CD14-positive monocyte (primary cell): Measurements from ENCODE around the gene ICE1. TPM values are rescaled to one million over a fixed set of nuclear protein-coding genes. Genes with fewer than 3 reads are reported as not detected.

Source experiments
- DNase-seq, 3 donors: peaks; one replicate each; pipeline ENCODE4 v3.0.0-alpha.2; 2011 to 2022
- H2AFZ ChIP-seq: 2 replicates; pipeline ENCODE4 v1.6.0; 2012; ENCODE audit warnings: mild to moderate bottlenecking, low read depth, low read length, inconsistent platforms; ENCODE audit not compliant: insufficient read depth, poor library complexity, severe bottlenecking
- H3K27ac ChIP-seq, 2 donors: 1 replicate in 1 of 2; 2 replicates in 1 of 2; pipeline ENCODE4 v1.5.1; 2012 to 2013; ENCODE audit warnings: low read length in 2 of 2, control low read depth in 1 of 2, inconsistent platforms in 1 of 2, low read depth in 1 of 2, mild to moderate bottlenecking in 1 of 2
- H3K27me3 ChIP-seq, 2 donors: one replicate each; pipeline versions ENCODE4 v1.6.0 to v1.6.1; 2011 to 2013; ENCODE audit warnings: low read length in 2 of 2; ENCODE audit not compliant: control insufficient read depth in 2 of 2, insufficient read depth in 2 of 2
- H3K36me3 ChIP-seq, 2 donors: replicated peaks in 1 of 2; 1 replicate in 1 of 2; 2 replicates in 1 of 2; pipeline versions ENCODE4 v1.5.1 to v1.6.1; 2012 to 2013; ENCODE audit warnings: low read length in 2 of 2, control low read depth in 1 of 2, inconsistent platforms in 1 of 2, mild to moderate bottlenecking in 1 of 2; ENCODE audit not compliant: insufficient read depth in 2 of 2, control insufficient read depth in 1 of 2
- H3K4me1 ChIP-seq, 2 donors: 1 replicate in 1 of 2; 2 replicates in 1 of 2; pipeline versions ENCODE4 v1.5.1 to v1.6.1; 2012 to 2013; ENCODE audit warnings: low read length in 2 of 2, control low read depth in 1 of 2, inconsistent platforms in 1 of 2, mild to moderate bottlenecking in 1 of 2, moderate library complexity in 1 of 2; ENCODE audit not compliant: insufficient read depth in 2 of 2, control insufficient read depth in 1 of 2
- H3K4me2 ChIP-seq: replicated peaks from 2 replicates; pipeline ENCODE3; 2012; ENCODE audit warnings: low read length, moderate library complexity, mild to moderate bottlenecking; ENCODE audit not compliant: poor library complexity, severe bottlenecking; ENCODE audit errors: extremely low read depth
- H3K4me3 ChIP-seq, 3 experiments: fragments of 200-600 bp in 1 of 3; sonication (generic) in 1 of 3; replicated peaks in 1 of 3; 1 replicate in 2 of 3; 2 replicates in 1 of 3; pipeline ENCODE4 v1.5.1; 2011 to 2013; ENCODE audit warnings: low read length in 3 of 3, mild to moderate bottlenecking in 3 of 3, control low read depth in 2 of 3, low read depth in 2 of 3, inconsistent platforms in 1 of 3, moderate library complexity in 1 of 3
- H3K79me2 ChIP-seq: 2 replicates; pipeline ENCODE4 v1.6.0; 2012; ENCODE audit warnings: mild to moderate bottlenecking, control low read depth, inconsistent platforms, low read length, moderate library complexity; ENCODE audit not compliant: insufficient read depth
- H3K9ac ChIP-seq: 2 replicates; pipeline ENCODE4 v1.6.0; 2017; ENCODE audit warnings: low read length, mild to moderate bottlenecking; ENCODE audit not compliant: insufficient read depth, poor library complexity, severe bottlenecking
- H3K9me3 ChIP-seq, 2 donors: replicated peaks in 1 of 2; 1 replicate in 1 of 2; 2 replicates in 1 of 2; pipeline versions ENCODE4 v1.5.1 to v1.6.1; 2012 to 2013; ENCODE audit warnings: low read length in 2 of 2, control low read depth in 1 of 2; ENCODE audit not compliant: control insufficient read depth in 1 of 2, insufficient read depth in 1 of 2
- H4K20me1 ChIP-seq: 2 replicates; pipeline ENCODE4 v1.6.0; 2012; ENCODE audit warnings: mild to moderate bottlenecking, low read length, control low read depth, moderate library complexity; ENCODE audit not compliant: insufficient read depth
- H3K27ac Mint-ChIP-seq, 7 donors: one replicate each; pipeline ENCODE4 v1.8.0; 2020; ENCODE audit warnings: mild to moderate bottlenecking in 7 of 7, mixed read lengths in 7 of 7, moderate library complexity in 6 of 7, inconsistent platforms in 2 of 7
- H3K27me3 Mint-ChIP-seq, 3 donors: one replicate each; pipeline ENCODE4 v1.8.0; 2021 to 2022; ENCODE audit warnings: low read depth in 3 of 3, mild to moderate bottlenecking in 3 of 3, mixed read lengths in 3 of 3, moderate library complexity in 3 of 3, inconsistent platforms in 1 of 3
- H3K36me3 Mint-ChIP-seq, 2 donors: one replicate each; pipeline ENCODE4 v1.8.0; 2020; ENCODE audit warnings: mixed read lengths in 2 of 2, inconsistent platforms in 1 of 2, mild to moderate bottlenecking in 1 of 2
- H3K4me1 Mint-ChIP-seq: one replicate; pipeline ENCODE4 v1.8.0; 2020; ENCODE audit warnings: mild to moderate bottlenecking, mixed read lengths
- H3K4me3 Mint-ChIP-seq, 2 donors: one replicate each; pipeline ENCODE4 v1.8.0; 2020; ENCODE audit warnings: mild to moderate bottlenecking in 2 of 2, mixed read lengths in 2 of 2, moderate library complexity in 1 of 2
- H3K9me3 Mint-ChIP-seq, 7 donors: one replicate each; pipeline ENCODE4 v1.8.0; 2020 to 2022; ENCODE audit warnings: mixed read lengths in 7 of 7, mild to moderate bottlenecking in 6 of 7, moderate library complexity in 6 of 7, inconsistent platforms in 2 of 7
- CTCF ChIP-seq: fragments of 200-600 bp; IDR thresholded peaks from one replicate; pipeline ENCODE4 v1.8.0; 2022; ENCODE audit warnings: antibody characterized with exemption, mild to moderate bottlenecking
- WGBS: methylation state at CpG from one replicate; pipeline ENCODE4 v1.1.5; 2013; ENCODE audit warnings: missing lambda C conversion rate; ENCODE audit not compliant: insufficient coverage; 5-methylcytosine and 5-hydroxymethylcytosine counted together
- intact Hi-C, 2 donors: fragments of 100-400 bp; cut with micrococcal nuclease; formaldehyde crosslinking; loops; one replicate each; pipeline versions ENCODE4 v1.15.0 to v1.15.1; 2023
- polyA plus RNA-seq, 3 donors: library from polyadenylated mRNA; depleted of rRNA in 1 of 3; unstranded in 2 of 3; stranded (reverse) in 1 of 3; fragments of 300-500 nt in 2 of 3; fragments of >200 nt in 1 of 3; fragmentation: Illumina TruSeq in 2 of 3; gene quantifications; 1 replicate in 2 of 3; 2 replicates in 1 of 3; pipeline ENCODE4 v1.2.3, GENCODE V29; 2012 to 2021

ICE1 gene
- polyA plus RNA-seq, 3 donors: 2.4 to 8.2 (median 6.4) TPM

- no peak overlapping the region for H3K27ac Mint-ChIP-seq
- Histone ChIP-seq H3K27me3 (no peaks in the 10 kb centered on the region), H3K9me3 (peaks cover 0 to 33% of the 10 kb centered on the region in 2 donors), H3K36me3 (no peaks in the 10 kb centered on the region), H3K4me2 (no peak overlapping the region), H4K20me1 (no peaks in the 10 kb centered on the region), H3K9ac (no peak overlapping the region), H3K27ac (no peak overlapping the region), H3K79me2 (no peaks in the 10 kb centered on the region), H3K4me1 (no peaks in the 10 kb centered on the region), H2AFZ (no peak overlapping the region), H3K4me3 (no peak overlapping the region)
- DNase-seq: no peak
- no peaks in the 10 kb centered on the region for H3K27me3 Mint-ChIP-seq
- no peak overlapping the region for H3K4me3 Mint-ChIP-seq
- no peaks in the 10 kb centered on the region for H3K4me1 Mint-ChIP-seq
- intact Hi-C loops: no loop called here
- no peak for TF ChIP-seq CTCF
- WGBS: 91% methylated on average over 7 of the region's 8 CpGs
- H3K9me3 Mint-ChIP-seq: peaks cover 0 to 25% (median 12%) of the 10 kb centered on the region in 7 donors
- H3K36me3 Mint-ChIP-seq: no peaks in the 10 kb centered on the region
Measured at GRCh38 chr5:5537426-5537825, 114.9 kb downstream of the ICE1 start.

- Mint-ChIP-seq H3K4me3 (no peak overlapping the region), H3K27ac (no peak overlapping the region), H3K9me3 (peaks cover 0 to 16% (median 7%) of the 10 kb centered on the region in 7 donors), H3K4me1 (no peaks in the 10 kb centered on the region), H3K36me3 (no peaks in the 10 kb centered on the region), H3K27me3 (no peaks in the 10 kb centered on the region)
- H3K27me3 ChIP-seq: no peaks in the 10 kb centered on the region
- no peak overlapping the region for H3K27ac ChIP-seq
- H3K4me1 ChIP-seq: no peaks in the 10 kb centered on the region
- peaks cover 0 to 15% of the 10 kb centered on the region in 2 donors for H3K9me3 ChIP-seq
- H3K9ac ChIP-seq: no peak overlapping the region
- no peaks in the 10 kb centered on the region for H3K36me3 ChIP-seq
- no peak overlapping the region for H3K4me3 ChIP-seq
- no peaks in the 10 kb centered on the region for H4K20me1 ChIP-seq
- intact Hi-C loops: no loop called here
- H3K4me2 ChIP-seq: no peak overlapping the region
- no peaks in the 10 kb centered on the region for H3K79me2 ChIP-seq
- DNase-seq: no peak
- no peak overlapping the region for H2AFZ ChIP-seq
- no peak for TF ChIP-seq CTCF
- 0% methylated on average over 1 of the region's 3 CpGs for WGBS
Measured at GRCh38 chr5:5539590-5539989, 117.1 kb downstream of the ICE1 start.
